ENCODE measurements around the gene CARD19.

DNA sequence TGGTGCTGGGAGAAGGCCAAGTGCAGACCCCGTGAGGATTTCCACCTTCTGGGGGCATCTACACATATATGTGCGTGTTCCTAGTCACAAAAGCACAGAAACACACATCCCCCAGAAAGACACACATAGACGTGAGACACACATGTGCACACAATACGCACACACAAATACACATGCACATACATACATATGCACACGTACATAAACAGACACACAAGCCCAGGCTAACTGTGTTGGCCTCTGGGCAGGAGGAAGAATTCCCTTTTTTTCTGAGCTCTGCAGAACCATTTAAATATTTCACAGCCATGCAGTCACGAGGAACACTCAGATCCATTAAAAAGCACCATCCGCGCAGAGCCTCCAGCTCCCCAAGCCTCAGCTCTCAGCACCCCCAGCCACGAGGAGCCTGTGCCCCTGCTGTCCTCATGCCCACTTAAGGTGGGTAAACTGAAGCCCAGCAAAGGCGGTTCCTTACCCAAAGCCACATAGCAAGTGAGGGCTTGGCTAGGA, 32.8 kb downstream of the CARD19 start:
- TF ChIP-seq, protein P1, sequence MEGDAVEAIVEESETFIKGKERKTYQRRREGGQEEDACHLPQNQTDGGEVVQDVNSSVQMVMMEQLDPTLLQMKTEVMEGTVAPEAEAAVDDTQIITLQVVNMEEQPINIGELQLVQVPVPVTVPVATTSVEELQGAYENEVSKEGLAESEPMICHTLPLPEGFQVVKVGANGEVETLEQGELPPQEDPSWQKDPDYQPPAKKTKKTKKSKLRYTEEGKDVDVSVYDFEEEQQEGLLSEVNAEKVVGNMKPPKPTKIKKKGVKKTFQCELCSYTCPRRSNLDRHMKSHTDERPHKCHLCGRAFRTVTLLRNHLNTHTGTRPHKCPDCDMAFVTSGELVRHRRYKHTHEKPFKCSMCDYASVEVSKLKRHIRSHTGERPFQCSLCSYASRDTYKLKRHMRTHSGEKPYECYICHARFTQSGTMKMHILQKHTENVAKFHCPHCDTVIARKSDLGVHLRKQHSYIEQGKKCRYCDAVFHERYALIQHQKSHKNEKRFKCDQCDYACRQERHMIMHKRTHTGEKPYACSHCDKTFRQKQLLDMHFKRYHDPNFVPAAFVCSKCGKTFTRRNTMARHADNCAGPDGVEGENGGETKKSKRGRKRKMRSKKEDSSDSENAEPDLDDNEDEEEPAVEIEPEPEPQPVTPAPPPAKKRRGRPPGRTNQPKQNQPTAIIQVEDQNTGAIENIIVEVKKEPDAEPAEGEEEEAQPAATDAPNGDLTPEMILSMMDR (IDR thresholded peaks at IDR 0.05; ENCODE audit: low read depth, low read length, poor library complexity, severe bottlenecking) = no peak
- no peak for TF ChIP-seq EZH2phosphoT487 (IDR thresholded peaks at IDR 0.05; ENCODE audit: borderline replicate concordance, low read length)

Measured in DOHH2 (cell line).